Brain microvascular endothelial cell (primary cell): ENCODE data around the gene TMC8.

Experiments
- DNase-seq: peaks from one replicate; pipeline ENCODE4 v3.0.0-alpha.2; 2020
- H3K27ac ChIP-seq: fragments of 250-450 bp; sonication (Bioruptor Pico); 2 replicates; pipeline ENCODE4 v1.5.1; 2020; ENCODE audit warnings: mild to moderate bottlenecking, moderate library complexity
- H3K27me3 ChIP-seq: fragments of 250-450 bp; sonication (Bioruptor Pico); replicated peaks from 2 replicates; pipeline ENCODE4 v1.5.1; 2020; ENCODE audit warnings: mild to moderate bottlenecking
- H3K36me3 ChIP-seq: fragments of 250-450 bp; sonication (Bioruptor Pico); replicated peaks from 2 replicates; pipeline ENCODE4 v1.5.1; 2020; ENCODE audit warnings: mild to moderate bottlenecking
- H3K4me3 ChIP-seq: 2 replicates; pipeline ENCODE4 v1.5.1; 2011; ENCODE audit warnings: low read depth, mild to moderate bottlenecking, control low read depth, low read length, moderate library complexity
- CTCF ChIP-seq: IDR thresholded peaks from 2 replicates; pipeline ENCODE4 v1.5.1; 2011; ENCODE audit warnings: low read depth, mild to moderate bottlenecking, moderate library complexity, low read length, control low read depth, inconsistent platforms; ENCODE audit errors: missing control alignments
- in situ Hi-C: cut with HindIII; loops from 2 replicates; pipeline ENCODE4 v1.10.0; 2017; ENCODE audit warnings: low sequenced_read_pairs, low pct_ligation_motif_present

Gene TMC8

GRCh38 chr17:78124836-78125137 lies 5.8 kb upstream of the TMC8 start:
- Histone ChIP-seq H3K36me3 (peaks cover 4% of the 10 kb centered on the region), H3K27me3 (no peaks in the 10 kb centered on the region), H3K4me3 (no peak overlapping the region), H3K27ac (no peak overlapping the region)
- TF ChIP-seq CTCF: no peak
- in situ Hi-C loops: no loop called here
- DNase-seq: no peak

GRCh38 chr17:78125138-78125913 lies 5.2 kb upstream of the TMC8 start:
- peaks cover 4% of the 10 kb centered on the region for H3K36me3 ChIP-seq
- in situ Hi-C loops: no loop called here
- H3K27ac ChIP-seq: no peak overlapping the region
- no peaks in the 10 kb centered on the region for H3K27me3 ChIP-seq
- no peak for DNase-seq
- no peak for TF ChIP-seq CTCF
- no peak overlapping the region for H3K4me3 ChIP-seq

- H3K36me3 ChIP-seq: peaks cover 4% of the 10 kb centered on the region
- H3K27ac ChIP-seq: no peak overlapping the region
- H3K27me3 ChIP-seq: peaks cover 4% of the 10 kb centered on the region
- no peak overlapping the region for H3K4me3 ChIP-seq
- DNase-seq: no peak
- no peak for TF ChIP-seq CTCF
- in situ Hi-C loops: no loop called here
Measured at GRCh38 chr17:78125976-78126894, 4.3 kb upstream of the TMC8 start.

- Histone ChIP-seq H3K27ac (no peak overlapping the region), H3K36me3 (peaks cover 4% of the 10 kb centered on the region), H3K27me3 (peaks cover 8% of the 10 kb centered on the region), H3K4me3 (no peak overlapping the region)
- no peak for DNase-seq
- in situ Hi-C loops: no loop called here
- no peak for TF ChIP-seq CTCF
Measured at GRCh38 chr17:78126895-78127238, 3.7 kb upstream of the TMC8 start.

GRCh38 chr17:78127239-78127887 lies 3.2 kb upstream of the TMC8 start:
- peak overlapping the region; percentile 47 for H3K4me3 ChIP-seq
- no peak for DNase-seq
- no peak overlapping the region for H3K27ac ChIP-seq
- H3K36me3 ChIP-seq: peaks cover 4% of the 10 kb centered on the region
- peaks cover 8% of the 10 kb centered on the region for H3K27me3 ChIP-seq
- no peak for TF ChIP-seq CTCF
- in situ Hi-C loops: no loop called here
